IMR-90 (cell line): ENCODE results near the gene PTBP1. TPM values are rescaled to one million over a fixed set of nuclear protein-coding genes. Genes with fewer than 3 reads are reported as not detected.

Source experiments
- ATAC-seq: fragments of 200-7000 bp; cut with Tn5 transposase; 2 replicates; pipeline ENCODE4 v1.9.1; 2020; ENCODE audit warnings: low read depth, mild to moderate bottlenecking, moderate library complexity
- BruUV-seq: library from RNA; stranded (reverse); fragments of 400-500 nt; replicated peaks from 2 replicates; lab custom pipeline; 2021; lab: Mats Ljungman, UMichigan
- CTCF ChIA-PET: fragments of 300-600 bp; formaldehyde crosslinking; extraction: SDS; loops from one replicate; lab custom pipeline; 2021; ENCODE audit warnings: antibody characterized with exemption; lab: Yijun Ruan, JAX
- POLR2A ChIA-PET: fragments of 300-600 bp; sonication (Branson Sonifier 250); formaldehyde crosslinking; loops from one replicate; lab custom pipeline; 2022; ENCODE audit warnings: antibody characterized with exemption; ENCODE audit not compliant: unreplicated experiment; lab: Charles Lee
- DNase-seq: peaks from one replicate; pipeline ENCODE4 v3.0.0; 2013
- H2AFZ ChIP-seq: replicated peaks from 2 replicates; pipeline ENCODE3; 2013; ENCODE audit warnings: low read length, mild to moderate bottlenecking; ENCODE audit not compliant: poor library complexity
- H2AK5ac ChIP-seq: 2 replicates; pipeline ENCODE4 v1.6.1; 2013; ENCODE audit warnings: low read depth, low read length, inconsistent platforms
- H2AK9ac ChIP-seq: replicated peaks from 2 replicates; pipeline ENCODE3; 2013; ENCODE audit warnings: mild to moderate bottlenecking, low read depth, low read length, moderate library complexity; ENCODE audit not compliant: poor library complexity
- H2BK120ac ChIP-seq: 2 replicates; pipeline ENCODE4 v1.6.1; 2013; ENCODE audit warnings: low read depth, low read length, inconsistent platforms
- H2BK15ac ChIP-seq: 3 replicates; pipeline ENCODE4 v1.6.1; 2013; ENCODE audit warnings: low read depth, low read length, inconsistent platforms
- H2BK20ac ChIP-seq: 2 replicates; pipeline ENCODE4 v1.6.1; 2013; ENCODE audit warnings: low read depth, mild to moderate bottlenecking, inconsistent platforms, low read length, moderate library complexity
- H2BK5ac ChIP-seq: 2 replicates; pipeline ENCODE4 v1.6.1; 2013; ENCODE audit warnings: mild to moderate bottlenecking, low read depth, low read length, inconsistent platforms; ENCODE audit not compliant: poor library complexity, severe bottlenecking
- H3K14ac ChIP-seq: replicated peaks from 2 replicates; pipeline ENCODE4 v1.6.1; 2013; ENCODE audit warnings: low read depth, low read length, inconsistent platforms
- H3K18ac ChIP-seq: 2 replicates; pipeline ENCODE4 v1.6.1; 2013; ENCODE audit warnings: low read depth, low read length, control low read depth
- H3K23ac ChIP-seq: 2 replicates; pipeline ENCODE4 v1.6.1; 2013; ENCODE audit warnings: low read depth, low read length, inconsistent platforms
- H3K27ac ChIP-seq: 2 replicates; pipeline ENCODE4 v1.5.1; 2013; ENCODE audit warnings: mild to moderate bottlenecking, control low read depth, low read length; ENCODE audit not compliant: insufficient read depth
- H3K27me3 ChIP-seq: 2 replicates; pipeline ENCODE4 v1.6.1; 2013; ENCODE audit warnings: low read length; ENCODE audit not compliant: control insufficient read depth, insufficient read depth
- H3K36me3 ChIP-seq: 2 replicates; pipeline ENCODE4 v1.6.1; 2013; ENCODE audit warnings: low read length, mixed read lengths; ENCODE audit not compliant: control insufficient read depth, insufficient read depth
- H3K4ac ChIP-seq: 2 replicates; pipeline ENCODE4 v1.6.1; 2013; ENCODE audit warnings: low read depth, low read length, inconsistent platforms
- H3K4me1 ChIP-seq: 2 replicates; pipeline ENCODE4 v1.6.1; 2013; ENCODE audit warnings: low read length, mixed read lengths; ENCODE audit not compliant: control insufficient read depth, insufficient read depth
- H3K4me2 ChIP-seq: 2 replicates; pipeline ENCODE4 v1.6.1; 2013; ENCODE audit warnings: low read depth, mild to moderate bottlenecking, control low read depth, low read length, moderate library complexity
- H3K4me3 ChIP-seq: 2 replicates; pipeline ENCODE4 v1.5.1; 2013; ENCODE audit warnings: low read depth, mild to moderate bottlenecking, control low read depth, low read length, moderate library complexity; ENCODE audit not compliant: insufficient read depth
- H3K56ac ChIP-seq: 2 replicates; pipeline ENCODE4 v1.6.1; 2013; ENCODE audit warnings: low read length, inconsistent platforms; ENCODE audit not compliant: insufficient read depth; ENCODE audit errors: extremely low read depth
- H3K79me1 ChIP-seq, 2 experiments: 2 replicates each; pipeline ENCODE4 v1.6.1; 2013; ENCODE audit warnings: low read length in 2 of 2, inconsistent platforms in 1 of 2, low read depth in 1 of 2
- H3K9ac ChIP-seq: 2 replicates; pipeline ENCODE4 v1.6.1; 2013; ENCODE audit warnings: low read depth, low read length, control low read depth
- H3K9me1 ChIP-seq: 2 replicates; pipeline ENCODE4 v1.6.1; 2013; ENCODE audit warnings: low read length, inconsistent platforms; ENCODE audit not compliant: insufficient read depth
- H3K9me3 ChIP-seq: 2 replicates; pipeline ENCODE4 v1.6.1; 2013; ENCODE audit warnings: low read length; ENCODE audit not compliant: control insufficient read depth, insufficient read depth
- H4K20me1 ChIP-seq: 2 replicates; pipeline ENCODE4 v1.6.1; 2013; ENCODE audit warnings: low read length, inconsistent platforms; ENCODE audit not compliant: insufficient read depth
- H4K5ac ChIP-seq: 2 replicates; pipeline ENCODE4 v1.6.1; 2013; ENCODE audit warnings: mild to moderate bottlenecking, low read depth, low read length, control low read depth
- H4K8ac ChIP-seq, 2 experiments: 2 replicates each; pipeline ENCODE4 v1.6.1; 2013; ENCODE audit warnings: low read depth in 2 of 2, low read length in 2 of 2, control low read depth in 1 of 2, inconsistent platforms in 1 of 2
- H4K91ac ChIP-seq: 2 replicates; pipeline ENCODE4 v1.6.1; 2013; ENCODE audit warnings: low read depth, low read length, inconsistent platforms; ENCODE audit not compliant: insufficient read depth
- FOS ChIP-seq: fragments of 150-350 bp; IDR thresholded peaks from 2 replicates; pipeline ENCODE4 v1.6.1; 2016; ENCODE audit warnings: low read depth, low read length
- USF2 ChIP-seq: fragments of 150-350 bp; IDR thresholded peaks from 2 replicates; pipeline ENCODE4 v1.6.1; 2017; ENCODE audit warnings: mild to moderate bottlenecking, antibody characterized with exemption, low read length, low read depth
- WGBS, 2 experiments: methylation state at CpG; one replicate each; pipeline versions ENCODE4 v1.1.5 to v1.1.7; 2013; ENCODE audit warnings: missing lambda C conversion rate in 2 of 2; ENCODE audit not compliant: insufficient read length in 1 of 2; ENCODE audit errors: extremely low coverage in 2 of 2; 5-methylcytosine and 5-hydroxymethylcytosine counted together
- dilution Hi-C: fragments of 300-500 bp; cut with HindIII; formaldehyde crosslinking; loops from one replicate; pipeline ENCODE4 v1.14.3; 2018; ENCODE audit warnings: low sequenced_read_pairs; ENCODE audit not compliant: unreplicated experiment
- in situ Hi-C: fragments of 300-500 bp; cut with MboI; formaldehyde crosslinking; loops from 3 replicates; pipeline ENCODE4 v1.14.3; 2019; ENCODE audit warnings: low sequenced_read_pairs, inconsistent platforms, mixed read lengths
- intact Hi-C: fragments of 100-400 bp; cut with micrococcal nuclease; formaldehyde crosslinking; loops from 2 replicates; pipeline ENCODE4 v1.10.0; 2022
- polyA plus RNA-seq, 3 experiments: library from polyadenylated mRNA; depleted of rRNA; stranded (reverse); fragments of >200 nt; gene quantifications; 2 replicates each; pipeline ENCODE4 v1.2.3, GENCODE V29; 2012; ENCODE audit warnings: low replicate concordance in 1 of 3
- total RNA-seq: library from RNA; depleted of rRNA; stranded (reverse); fragments of >200 nt; gene quantifications from 2 replicates; pipeline ENCODE4 v1.2.3, GENCODE V29; 2012

Gene PTBP1
- total and polyA plus RNA-seq, 2 of the 4 experiments (the other 2 are of a cell fraction) = 146 to 269 TPM

GRCh38 chr19:812747-813218 lies 15.5 kb downstream of the PTBP1 start:
- no peak overlapping the region for H3K23ac ChIP-seq
- DNase-seq = no peak
- BruUV-seq = no TSS peak
- no peak overlapping the region for H2BK120ac ChIP-seq
- no peaks in the 10 kb centered on the region for H3K27me3 ChIP-seq
- H4K8ac ChIP-seq = no peak overlapping the region
- peaks cover 49% of the 10 kb centered on the region for H4K20me1 ChIP-seq
- WGBS, 2 experiments = 93% methylated on average over 38 of the region's 72 CpGs; no CpG with 5 or more reads in 1 of the 2 experiments
- H3K14ac ChIP-seq = no peak overlapping the region
- H4K91ac ChIP-seq = no peak overlapping the region
- H3K9me1 ChIP-seq = no peaks in the 10 kb centered on the region
- H3K36me3 ChIP-seq = peaks cover 67% of the 10 kb centered on the region
- no peak overlapping the region for H3K56ac ChIP-seq
- intact Hi-C loops (no loop called here), in situ Hi-C loops (no loop called here), dilution Hi-C loops (no loop called here)
- no peak overlapping the region for H3K4me3 ChIP-seq
- no peak overlapping the region for H3K27ac ChIP-seq
- H2AK9ac ChIP-seq = no peak overlapping the region
- no peaks in the 10 kb centered on the region for H3K9me3 ChIP-seq
- H2BK20ac ChIP-seq = no peak overlapping the region
- CTCF ChIA-PET = no interaction called here
- peaks cover 8 to 24% of the 10 kb centered on the region in 2 experiments for H3K79me1 ChIP-seq
- POLR2A ChIA-PET = no interaction called here
- no peaks in the 10 kb centered on the region for H3K4me1 ChIP-seq
- no peak for TF ChIP-seq USF2
- no peak for TF ChIP-seq FOS
- H4K5ac ChIP-seq = no peak overlapping the region
- no peak overlapping the region for H2AK5ac ChIP-seq
- H3K18ac ChIP-seq = no peak overlapping the region
- no peak overlapping the region for H3K4me2 ChIP-seq
- no peak overlapping the region for H3K4ac ChIP-seq
- no peak overlapping the region for H2BK5ac ChIP-seq
- no peak for ATAC-seq
- H3K9ac ChIP-seq = no peak overlapping the region
- H2AFZ ChIP-seq = no peak overlapping the region
- no peak overlapping the region for H2BK15ac ChIP-seq
